HG03196 (cell line): Measurements from ENCODE around the gene ANXA11.
"Not testable (repeated sequence)": the region's sequence is repeated elsewhere in the genome, so short reads cannot be mapped to it uniquely, and the experiment has no call there.

ENCODE experiments used
- ATAC-seq: cut with Tn5 transposase; IDR thresholded peaks from one replicate; pipeline ENCODE4 v1.9.1; 2021; ENCODE audit not compliant: unreplicated experiment

The ANXA11 gene

GRCh38 chr10:80210259-80210658, 4.9 kb upstream of the ANXA11 start:
- no peak for ATAC-seq

- no peak for ATAC-seq
These were observed 2.5 kb upstream of the ANXA11 start for GRCh38 chr10:80207768-80208370.

GRCh38 chr10:80206277-80206655, 929 bp upstream of the ANXA11 start:
- ATAC-seq = no peak

- peak; percentile 24 for ATAC-seq
These were observed 460 bp downstream of the ANXA11 start for GRCh38 chr10:80204677-80205476.

- ATAC-seq = no peak
These were observed 1.3 kb downstream of the ANXA11 start for GRCh38 chr10:80203835-80204676.

- ATAC-seq = peak; percentile 52
These were observed 2.2 kb downstream of the ANXA11 start for GRCh38 chr10:80202934-80203834.

- not testable (repeated sequence) for ATAC-seq
These were observed 2.8 kb downstream of the ANXA11 start for GRCh38 chr10:80202530-80202929.

- no peak for ATAC-seq
These were observed 3.7 kb downstream of the ANXA11 start for GRCh38 chr10:80201608-80202141.

GRCh38 chr10:80200687-80201086, 4.7 kb downstream of the ANXA11 start:
- ATAC-seq = no peak

GRCh38 chr10:80200259-80200658, 5.1 kb downstream of the ANXA11 start:
- ATAC-seq = no peak

- ATAC-seq = no peak
These were observed 5.5 kb downstream of the ANXA11 start for GRCh38 chr10:80199828-80200227.

- no peak for ATAC-seq
These were observed 7.1 kb downstream of the ANXA11 start for GRCh38 chr10:80197972-80198916.

- ATAC-seq = no peak
These were observed 8.4 kb downstream of the ANXA11 start for GRCh38 chr10:80196950-80197315.

- ATAC-seq = peak; percentile 92
These were observed 8.9 kb downstream of the ANXA11 start for GRCh38 chr10:80196270-80196949.

GRCh38 chr10:80195046-80195574, 10.2 kb downstream of the ANXA11 start:
- no peak for ATAC-seq

- ATAC-seq = no peak
These were observed 10.8 kb downstream of the ANXA11 start for GRCh38 chr10:80194373-80195045.

- no peak for ATAC-seq
These were observed 12.8 kb downstream of the ANXA11 start for GRCh38 chr10:80192553-80192952.
